Small intestine (tissue), 7 donors: ENCODE data around the gene NR3C1. TPM values are rescaled to one million over a fixed set of nuclear protein-coding genes. Genes with fewer than 3 reads are reported as not detected.

Experiments used
- DNase-seq, 2 donors: peaks; one replicate each; pipeline versions ENCODE4 v3.0.0 to v3.0.0-alpha.2; 2013
- FAIRE-seq: peaks from 2 replicates; lab custom pipeline; 2012; peaks lifted over from hg19 to GRCh38; lab: Jason Lieb, UNC
- H3K27ac ChIP-seq, 3 donors: one replicate each; pipeline ENCODE4 v1.5.1; 2013; ENCODE audit warnings: low read length in 2 of 3, mild to moderate bottlenecking in 2 of 3, control low read depth in 1 of 3, inconsistent platforms in 1 of 3, low read depth in 1 of 3, moderate library complexity in 1 of 3
- H3K27me3 ChIP-seq, 3 donors: one replicate each; pipeline ENCODE4 v1.6.1; 2013; ENCODE audit warnings: low read length in 3 of 3, inconsistent platforms in 1 of 3; ENCODE audit not compliant: control insufficient read depth in 3 of 3, insufficient read depth in 3 of 3
- H3K36me3 ChIP-seq, 3 donors: one replicate each; pipeline ENCODE4 v1.6.1; 2013; ENCODE audit warnings: low read length in 3 of 3, inconsistent platforms in 1 of 3, low read depth in 1 of 3, mild to moderate bottlenecking in 1 of 3, moderate library complexity in 1 of 3; ENCODE audit not compliant: control insufficient read depth in 3 of 3, insufficient read depth in 2 of 3
- H3K4me1 ChIP-seq, 3 donors: one replicate each; pipeline ENCODE4 v1.6.1; 2013; ENCODE audit warnings: low read length in 2 of 3, inconsistent platforms in 1 of 3, low read depth in 1 of 3, mild to moderate bottlenecking in 1 of 3, moderate library complexity in 1 of 3; ENCODE audit not compliant: control insufficient read depth in 3 of 3, insufficient read depth in 2 of 3
- H3K4me3 ChIP-seq, 3 donors: one replicate each; pipeline ENCODE4 v1.5.1; 2013; ENCODE audit warnings: low read length in 3 of 3, control low read depth in 1 of 3, inconsistent platforms in 1 of 3, low read depth in 1 of 3, mild to moderate bottlenecking in 1 of 3, moderate library complexity in 1 of 3
- H3K9me3 ChIP-seq, 2 donors: one replicate each; pipeline ENCODE4 v1.6.1; 2013; ENCODE audit warnings: low read depth in 1 of 2, low read length in 1 of 2; ENCODE audit not compliant: control insufficient read depth in 2 of 2, insufficient read depth in 1 of 2
- WGBS, 3 donors: extraction: QIAGEN DNeasy Blood & Tissue Kit; methylation state at CpG; one replicate each; pipeline ENCODE4 v1.1.7; 2013; 5-methylcytosine and 5-hydroxymethylcytosine counted together
- polyA plus RNA-seq, 4 donors: library from polyadenylated mRNA; stranded (reverse) in 3 of 4; unstranded in 1 of 4; fragments of 200-250 nt in 3 of 4; fragments of 120-200 nt in 1 of 4; gene quantifications; one replicate each; pipeline versions ENCODE4 v1.2.1 to v1.2.3, GENCODE V29; 2013
- donor health status: healthy with polysubstance abuse.
- donor health status: control.
- donor health status: control.
- donor health status: Bipolar disorder and iron deficiency.
- donor health status: healthy.

NR3C1 gene
- polyA plus RNA-seq, 4 donors, result 13.7 to 32.2 (median 16.8) TPM

DNA sequence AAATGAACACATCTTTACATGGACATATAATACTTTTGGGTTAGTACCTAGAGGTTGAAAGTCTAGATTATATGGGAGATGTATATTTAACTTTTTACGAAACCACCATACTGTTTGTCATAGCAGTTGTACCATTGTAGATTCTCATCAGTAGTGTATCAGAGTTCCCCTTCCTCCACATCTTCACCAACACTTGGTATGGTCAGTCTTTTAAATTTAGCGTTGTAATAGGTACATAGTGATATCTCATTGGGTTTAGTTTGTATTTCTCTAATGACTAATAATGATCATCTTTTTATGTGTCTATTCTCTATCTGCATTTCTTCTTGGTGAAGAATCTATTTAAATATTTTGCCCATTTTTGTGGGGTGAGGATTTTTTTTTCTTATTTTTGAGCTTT, 137.5 kb downstream of the NR3C1 start:
- Histone ChIP-seq H3K36me3 (no peaks in the 10 kb centered on the region), H3K4me1 (no peaks in the 10 kb centered on the region), H3K27ac (no peak overlapping the region), H3K4me3 (no peak overlapping the region), H3K27me3 (no peaks in the 10 kb centered on the region), H3K9me3 (no peaks in the 10 kb centered on the region)
- WGBS, 3 donors, result 100% methylated on average over 2 of the region's 2 CpGs
- FAIRE-seq (no peak), DNase-seq (no peak)

DNA sequence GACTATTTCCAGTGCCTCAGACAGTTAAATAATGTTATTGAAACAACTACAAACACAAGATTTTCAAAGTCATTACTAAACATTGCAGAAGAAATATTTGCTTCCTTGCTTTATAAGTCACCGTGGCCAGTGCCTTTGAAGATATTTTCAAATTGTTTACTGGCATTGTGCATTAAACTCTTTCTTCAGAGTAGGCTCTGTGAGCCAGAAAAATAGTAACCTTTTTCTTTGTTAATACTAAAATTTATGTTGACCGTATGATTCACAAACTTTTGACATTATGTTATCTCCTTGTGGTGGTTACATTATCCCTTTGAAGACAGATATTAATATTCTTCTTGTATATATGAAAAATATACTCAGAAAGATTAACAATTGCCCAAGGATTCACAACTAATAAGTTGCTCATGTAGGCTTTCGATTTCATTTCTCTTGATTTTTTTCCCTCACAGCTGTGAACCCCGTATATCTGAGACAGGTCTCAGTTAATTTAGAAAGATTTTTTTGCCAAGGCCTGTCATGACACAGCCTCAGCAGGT, 140.1 kb downstream of the NR3C1 start:
- H3K27ac ChIP-seq, result no peak overlapping the region
- WGBS, 3 donors, result 76 to 84% (median 78%) methylated on average over 4 of the region's 4 CpGs
- no peak for FAIRE-seq

GRCh38 chr5:143262393-143263174, 140.9 kb downstream of the NR3C1 start:
- 74 to 95% (median 94%) methylated on average over 1 of the region's 1 CpG for WGBS, 3 donors
- H3K4me3 ChIP-seq, result no peak overlapping the region
- H3K36me3 ChIP-seq, result no peaks in the 10 kb centered on the region
- FAIRE-seq, result no peak
- H3K4me1 ChIP-seq, result no peaks in the 10 kb centered on the region
- H3K9me3 ChIP-seq, result no peaks in the 10 kb centered on the region
- DNase-seq, result no peak
- no peaks in the 10 kb centered on the region for H3K27me3 ChIP-seq
- no peak overlapping the region for H3K27ac ChIP-seq

More for the DNA sequence above, 140.1 kb downstream of the NR3C1 start:
- H3K27me3 ChIP-seq, result no peaks in the 10 kb centered on the region
- H3K9me3 ChIP-seq, result no peaks in the 10 kb centered on the region
- H3K4me3 ChIP-seq, result no peak overlapping the region
- H3K4me1 ChIP-seq, result no peaks in the 10 kb centered on the region
- H3K36me3 ChIP-seq, result no peaks in the 10 kb centered on the region
- no peak for DNase-seq

DNA sequence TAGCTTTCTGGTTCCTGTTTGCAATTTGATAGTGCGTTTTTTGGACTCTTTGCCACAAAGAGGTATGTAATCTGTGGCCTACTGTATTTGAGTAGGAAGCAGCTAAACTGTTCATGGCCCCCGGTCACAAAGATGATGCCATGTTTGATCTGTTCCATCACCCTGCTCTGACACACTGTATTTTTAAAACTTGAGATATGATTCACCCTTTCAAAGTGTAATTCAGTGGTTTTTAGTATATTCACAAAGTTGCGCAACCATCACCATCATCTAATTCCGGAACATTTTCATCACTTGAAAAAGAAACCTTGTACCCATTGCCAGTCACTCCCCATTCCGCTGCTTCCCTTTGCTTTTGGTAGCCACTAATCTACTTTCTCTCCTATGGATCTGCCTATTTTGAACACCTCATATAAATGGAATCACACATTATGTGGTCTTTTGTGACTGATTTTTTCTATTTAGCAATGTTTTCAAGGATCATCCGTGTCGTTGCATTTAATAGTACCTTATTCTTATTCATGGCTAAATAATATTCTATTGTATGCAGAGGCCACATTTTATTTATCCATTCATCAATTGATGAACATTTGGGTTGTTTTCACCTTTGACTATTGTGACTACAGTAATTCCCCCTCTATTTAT, 141.6 kb downstream of the NR3C1 start:
- no peak for FAIRE-seq
- H3K9me3 ChIP-seq, result no peaks in the 10 kb centered on the region
- no peaks in the 10 kb centered on the region for H3K27me3 ChIP-seq
- H3K4me3 ChIP-seq, result no peak overlapping the region
- no peak for DNase-seq
- H3K36me3 ChIP-seq, result no peaks in the 10 kb centered on the region
- no peak overlapping the region for H3K27ac ChIP-seq
- 91 to 96% (median 94%) methylated on average over 7 of the region's 7 CpGs for WGBS, 3 donors
- H3K4me1 ChIP-seq, result no peaks in the 10 kb centered on the region

DNA sequence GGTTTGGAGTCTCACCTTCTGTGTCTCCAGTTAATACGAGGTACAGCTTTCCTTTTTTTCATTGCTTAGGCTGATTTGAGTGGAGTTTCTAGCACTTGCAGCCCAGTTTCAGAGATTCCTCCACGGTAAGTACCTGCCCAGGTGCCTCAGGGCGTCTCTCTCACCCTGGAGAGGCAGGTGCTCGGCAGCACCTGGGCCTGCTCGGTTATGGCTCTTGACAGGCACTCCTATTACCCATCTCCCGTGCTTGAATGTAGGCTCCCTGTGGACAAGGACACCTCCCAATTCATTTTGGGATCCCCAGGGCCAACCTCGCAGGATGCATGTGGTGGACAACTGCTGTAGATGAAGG, 144.3 kb downstream of the NR3C1 start:
- FAIRE-seq, result no peak
- 81 to 97% (median 92%) methylated on average over 7 of the region's 7 CpGs for WGBS, 3 donors

DNA sequence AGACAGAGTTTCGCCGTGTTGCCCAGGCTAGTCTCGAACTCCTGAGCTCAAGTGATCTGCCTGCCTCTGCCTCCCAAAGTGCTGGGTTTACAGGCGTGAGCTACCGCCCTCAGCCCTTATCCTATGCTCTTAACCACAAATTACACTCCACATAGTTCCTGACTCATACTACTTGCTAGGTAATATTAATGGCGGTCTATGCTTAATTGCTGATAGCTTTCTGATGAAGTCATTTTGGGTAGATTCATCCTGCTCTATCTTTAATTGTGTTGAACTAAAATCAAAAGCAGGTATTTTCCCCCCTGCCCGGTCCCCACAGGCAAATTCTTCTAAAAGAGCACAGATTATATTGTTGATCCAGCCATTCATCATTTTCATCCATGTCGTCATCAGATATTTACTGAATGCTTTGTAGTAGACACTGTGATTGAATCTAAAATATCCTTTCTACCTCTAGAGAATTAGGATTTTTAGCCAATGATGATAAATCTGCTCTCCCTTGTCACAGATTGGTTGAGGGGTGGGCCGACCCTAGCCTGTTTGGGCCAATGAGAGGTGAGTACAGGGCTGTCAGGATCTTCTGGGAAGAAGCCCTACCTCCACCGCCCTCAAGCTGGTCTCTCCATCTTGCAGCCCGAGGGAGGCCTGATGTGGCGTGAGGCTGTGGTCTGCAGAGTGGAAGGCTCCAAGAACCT, 144.8 kb downstream of the NR3C1 start:
- DNase-seq (no peak), FAIRE-seq (no peak)
- Histone ChIP-seq H3K36me3 (no peaks in the 10 kb centered on the region), H3K4me1 (no peaks in the 10 kb centered on the region), H3K9me3 (no peaks in the 10 kb centered on the region), H3K4me3 (no peak overlapping the region), H3K27me3 (no peaks in the 10 kb centered on the region), H3K27ac (no peak overlapping the region)
- WGBS, 3 donors, result 94 to 98% (median 95%) methylated on average over 12 of the region's 12 CpGs

More for the DNA sequence above, 144.3 kb downstream of the NR3C1 start:
- Histone ChIP-seq H3K4me3 (no peak overlapping the region), H3K27me3 (no peaks in the 10 kb centered on the region), H3K4me1 (no peaks in the 10 kb centered on the region), H3K36me3 (no peaks in the 10 kb centered on the region), H3K9me3 (no peaks in the 10 kb centered on the region), H3K27ac (no peak overlapping the region)
- no peak for DNase-seq

DNA sequence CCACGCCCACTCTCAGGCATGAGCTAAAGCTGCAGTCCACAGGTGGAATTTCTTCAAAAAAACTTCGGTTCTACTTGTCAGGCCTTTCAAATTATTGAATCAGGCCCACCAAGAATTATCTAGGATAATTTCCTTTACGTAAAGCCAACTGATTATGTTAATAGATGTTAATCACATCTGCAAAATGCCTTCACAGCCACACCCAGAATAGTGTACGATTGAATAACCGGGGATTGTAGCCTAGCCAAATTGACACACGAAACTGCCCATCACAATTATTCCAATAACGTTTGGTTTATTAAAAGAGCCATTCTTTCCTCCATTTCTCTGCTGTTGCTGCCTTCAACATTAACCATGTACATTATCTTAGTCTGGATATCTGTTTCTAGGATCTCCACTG, 148.7 kb downstream of the NR3C1 start:
- Histone ChIP-seq H3K27ac (no peak overlapping the region), H3K36me3 (no peaks in the 10 kb centered on the region), H3K27me3 (no peaks in the 10 kb centered on the region), H3K4me3 (no peak overlapping the region), H3K9me3 (no peaks in the 10 kb centered on the region), H3K4me1 (peaks cover 0 to 6% (median 0%) of the 10 kb centered on the region in 3 donors)
- FAIRE-seq, result no peak
- WGBS, 3 donors, result 74 to 85% (median 81%) methylated on average over 7 of the region's 7 CpGs
- no peak for DNase-seq

DNA sequence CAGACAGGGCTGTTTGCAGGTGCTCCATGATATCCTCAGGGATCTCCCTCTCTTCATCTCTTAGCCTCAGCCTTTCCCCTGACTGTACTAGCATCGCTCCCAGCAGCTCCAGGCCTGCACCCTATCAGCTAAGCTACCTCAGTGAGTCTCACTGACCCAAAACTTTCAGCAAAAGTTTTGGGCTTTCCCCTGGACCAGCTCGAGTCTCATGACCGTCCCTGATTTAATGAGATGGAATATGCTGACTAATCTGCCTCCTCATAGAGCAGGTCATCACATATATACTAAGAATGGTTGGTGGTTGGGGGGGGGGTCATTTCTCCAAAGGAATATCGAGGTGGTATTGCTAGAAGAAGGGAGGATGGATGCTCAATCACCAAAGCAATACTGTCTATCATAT, 151.5 kb downstream of the NR3C1 start:
- H3K27me3 ChIP-seq, result no peaks in the 10 kb centered on the region
- FAIRE-seq (no peak), DNase-seq (no peak)
- no peak overlapping the region for H3K4me3 ChIP-seq
- H3K9me3 ChIP-seq, result peaks cover 0 to 2% of the 10 kb centered on the region in 2 donors
- peaks cover 5 to 7% (median 6%) of the 10 kb centered on the region in 3 donors for H3K4me1 ChIP-seq
- no peaks in the 10 kb centered on the region for H3K36me3 ChIP-seq
- 90 to 95% (median 91%) methylated on average over 4 of the region's 4 CpGs for WGBS, 3 donors
- no peak overlapping the region for H3K27ac ChIP-seq
